RWPE2 (cell line): ENCODE data around the gene SPINT2.

Experiments
- ATAC-seq: fragments of 200-7000 bp; cut with Tn5 transposase; 3 replicates; pipeline ENCODE4 v1.9.1; 2021; ENCODE audit warnings: low read depth
- DNase-seq: peaks from one replicate; pipeline ENCODE4 v3.0.0-alpha.2; 2020; ENCODE audit warnings: low spot score
- H3K27ac ChIP-seq: fragments of 450-650 bp; 2 replicates; pipeline ENCODE4 v1.5.1; 2017; ENCODE audit warnings: mild to moderate bottlenecking; ENCODE audit not compliant: poor library complexity, severe bottlenecking
- H3K27me3 ChIP-seq: fragments of 250-450 bp; sonication (Bioruptor Pico); 2 replicates; pipeline ENCODE4 v1.5.1; 2021; ENCODE audit warnings: mild to moderate bottlenecking, moderate library complexity; ENCODE audit not compliant: insufficient read depth, poor library complexity, severe bottlenecking
- H3K36me3 ChIP-seq: fragments of 250-450 bp; sonication (Bioruptor Pico); 2 replicates; pipeline ENCODE4 v1.5.1; 2020; ENCODE audit warnings: low read depth, mild to moderate bottlenecking, moderate library complexity
- H3K4me1 ChIP-seq: fragments of 250-450 bp; sonication (Bioruptor Pico); 2 replicates; pipeline ENCODE4 v1.5.1; 2021; ENCODE audit warnings: mild to moderate bottlenecking, moderate library complexity; ENCODE audit not compliant: insufficient read depth, poor library complexity, severe bottlenecking
- H3K4me3 ChIP-seq: fragments of 250-450 bp; sonication (Bioruptor Pico); 2 replicates; pipeline ENCODE4 v1.5.1; 2021; ENCODE audit warnings: mild to moderate bottlenecking, moderate library complexity; ENCODE audit not compliant: severe bottlenecking
- H3K9me3 ChIP-seq: fragments of 250-450 bp; sonication (Bioruptor Pico); 2 replicates; pipeline ENCODE4 v1.5.1; 2021; ENCODE audit warnings: mild to moderate bottlenecking, moderate library complexity; ENCODE audit not compliant: severe bottlenecking
- CTCF ChIP-seq: fragments of 450-650 bp; IDR thresholded peaks from one replicate; pipeline ENCODE4 v1.5.1; 2017; ENCODE audit warnings: mild to moderate bottlenecking, moderate library complexity; ENCODE audit not compliant: poor library complexity, severe bottlenecking

Gene SPINT2

GRCh38 chr19:38276942-38277517 is 12.7 kb downstream of the SPINT2 start:
- Histone ChIP-seq H3K36me3 (peaks cover 74% of the 10 kb centered on the region), H3K9me3 (no peaks in the 10 kb centered on the region), H3K27ac (peak overlapping the region; percentile 49), H3K27me3 (no peaks in the 10 kb centered on the region), H3K4me1 (peaks cover 25% of the 10 kb centered on the region), H3K4me3 (no peak overlapping the region)
- ATAC-seq, result no peak
- TF ChIP-seq CTCF, result no peak
- no peak for DNase-seq

GRCh38 chr19:38277549-38277948 is 13.2 kb downstream of the SPINT2 start:
- no peak overlapping the region for H3K4me3 ChIP-seq
- DNase-seq, result no peak
- ATAC-seq, result peak; percentile 61
- H3K4me1 ChIP-seq, result peaks cover 30% of the 10 kb centered on the region
- H3K9me3 ChIP-seq, result no peaks in the 10 kb centered on the region
- H3K27me3 ChIP-seq, result no peaks in the 10 kb centered on the region
- H3K27ac ChIP-seq, result peak overlapping the region; percentile 49
- no peak for TF ChIP-seq CTCF
- peaks cover 74% of the 10 kb centered on the region for H3K36me3 ChIP-seq

- no peaks in the 10 kb centered on the region for H3K27me3 ChIP-seq
- peak overlapping the region; percentile 49 for H3K27ac ChIP-seq
- H3K4me1 ChIP-seq, result peaks cover 30% of the 10 kb centered on the region
- no peaks in the 10 kb centered on the region for H3K9me3 ChIP-seq
- no peak for TF ChIP-seq CTCF
- DNase-seq (no peak), ATAC-seq (no peak)
- peaks cover 72% of the 10 kb centered on the region for H3K36me3 ChIP-seq
- no peak overlapping the region for H3K4me3 ChIP-seq
Observed at GRCh38 chr19:38277969-38278680, 13.8 kb downstream of the SPINT2 start.

- no peaks in the 10 kb centered on the region for H3K27me3 ChIP-seq
- no peak for ATAC-seq
- no peak for TF ChIP-seq CTCF
- peaks cover 70% of the 10 kb centered on the region for H3K36me3 ChIP-seq
- DNase-seq, result no peak
- no peak overlapping the region for H3K4me3 ChIP-seq
- H3K4me1 ChIP-seq, result peaks cover 30% of the 10 kb centered on the region
- no peaks in the 10 kb centered on the region for H3K9me3 ChIP-seq
- peak overlapping the region; percentile 49 for H3K27ac ChIP-seq
Observed at GRCh38 chr19:38278751-38279150, 14.4 kb downstream of the SPINT2 start.
